ENCODE data around the gene GFOD1.

GFOD1 gene

GRCh38 chr6:13425270-13425873 is 62.0 kb downstream of the GFOD1 start:
- no peak for DNase-seq (ENCODE audit: low read depth in 2 of 2)

- DNase-seq (ENCODE audit: low read depth in 2 of 2) = no peak
These were observed 64.1 kb downstream of the GFOD1 start for GRCh38 chr6:13423252-13423651.

GRCh38 chr6:13422681-13423221 is 64.6 kb downstream of the GFOD1 start:
- no peak for DNase-seq (ENCODE audit: low read depth in 2 of 2)

GRCh38 chr6:13421425-13422059 is 65.9 kb downstream of the GFOD1 start:
- no peak for DNase-seq (ENCODE audit: low read depth in 2 of 2)

GRCh38 chr6:13420269-13420668 is 67.1 kb downstream of the GFOD1 start:
- DNase-seq (ENCODE audit: low read depth in 2 of 2) = no peak

GRCh38 chr6:13419422-13420195 is 67.8 kb downstream of the GFOD1 start:
- DNase-seq (ENCODE audit: low read depth in 2 of 2) = no peak

GRCh38 chr6:13418844-13419243 is 68.6 kb downstream of the GFOD1 start:
- DNase-seq (ENCODE audit: low read depth in 2 of 2) = no peak

GRCh38 chr6:13417954-13418353 is 69.4 kb downstream of the GFOD1 start:
- DNase-seq (ENCODE audit: low read depth in 2 of 2) = no peak

GRCh38 chr6:13417431-13417830 is 70.0 kb downstream of the GFOD1 start:
- DNase-seq (ENCODE audit: low read depth in 2 of 2) = no peak

- DNase-seq (ENCODE audit: low read depth in 2 of 2) = no peak
These were observed 72.1 kb downstream of the GFOD1 start for GRCh38 chr6:13415283-13415682.

- no peak for DNase-seq (ENCODE audit: low read depth in 2 of 2)
These were observed 73.4 kb downstream of the GFOD1 start for GRCh38 chr6:13413900-13414555.

GRCh38 chr6:13413466-13413862 is 73.9 kb downstream of the GFOD1 start:
- no peak for DNase-seq (ENCODE audit: low read depth in 2 of 2)

- DNase-seq (ENCODE audit: low read depth in 2 of 2) = no peak
These were observed 74.5 kb downstream of the GFOD1 start for GRCh38 chr6:13412639-13413465.

- DNase-seq (ENCODE audit: low read depth in 2 of 2) = no peak
These were observed 75.2 kb downstream of the GFOD1 start for GRCh38 chr6:13412211-13412610.

- DNase-seq (ENCODE audit: low read depth in 2 of 2) = no peak
These were observed 75.9 kb downstream of the GFOD1 start for GRCh38 chr6:13411484-13411883.

- DNase-seq (ENCODE audit: low read depth in 2 of 2) = no peak
These were observed 77.4 kb downstream of the GFOD1 start for GRCh38 chr6:13409991-13410390.

- peak; percentile 36 to 44 for DNase-seq (ENCODE audit: low read depth in 2 of 2)
These were observed 79.4 kb downstream of the GFOD1 start for GRCh38 chr6:13407709-13408695.

- DNase-seq (ENCODE audit: low read depth in 2 of 2) = no peak
These were observed 80.1 kb downstream of the GFOD1 start for GRCh38 chr6:13407368-13407708.

- no peak for DNase-seq (ENCODE audit: low read depth in 2 of 2)
These were observed 80.6 kb downstream of the GFOD1 start for GRCh38 chr6:13406781-13407180.

- DNase-seq (ENCODE audit: low read depth in 2 of 2) = no peak
These were observed 81.4 kb downstream of the GFOD1 start for GRCh38 chr6:13405961-13406477.

Data from fibroblast of skin of left quadriceps (primary cell).